Measurements from ENCODE around the gene TEAD3.

The TEAD3 gene

DNA sequence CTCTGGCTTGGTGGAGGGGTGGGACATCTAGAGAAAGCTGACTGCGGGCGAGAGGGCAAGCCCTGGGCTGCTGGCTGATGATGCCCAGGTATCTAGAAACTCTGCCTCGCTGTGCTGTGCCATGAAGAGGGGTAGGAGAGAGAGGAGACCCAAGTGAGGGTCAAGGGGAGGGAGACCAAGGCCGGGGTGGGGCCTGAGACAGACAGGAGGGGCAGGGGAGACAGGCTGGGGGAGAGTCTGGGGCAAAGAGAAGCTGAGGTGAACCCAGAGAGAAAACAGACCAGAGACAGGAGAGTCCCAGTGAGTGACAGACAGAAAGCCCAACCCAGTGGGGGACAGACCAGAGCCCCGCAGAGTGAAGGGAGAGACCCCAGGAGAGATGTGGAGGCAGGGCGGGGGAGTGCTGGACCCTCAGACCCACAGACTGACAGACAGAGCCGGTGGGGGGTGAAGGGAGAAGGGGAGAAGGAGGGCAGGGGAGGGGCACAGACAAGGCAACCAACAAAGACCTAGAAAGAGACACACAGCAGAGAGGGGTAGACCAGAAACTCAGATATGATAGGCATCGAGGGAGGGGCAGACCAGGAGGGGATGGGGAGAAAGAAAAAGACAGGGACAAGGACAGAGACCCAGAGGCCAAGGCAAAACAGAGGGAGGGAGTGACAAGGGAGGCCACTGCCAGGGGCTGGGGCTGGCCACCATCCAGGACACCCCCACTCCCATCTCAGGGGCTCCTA is 5.9 kb downstream of the TEAD3 start:
- no peak for DNase-seq

DNA sequence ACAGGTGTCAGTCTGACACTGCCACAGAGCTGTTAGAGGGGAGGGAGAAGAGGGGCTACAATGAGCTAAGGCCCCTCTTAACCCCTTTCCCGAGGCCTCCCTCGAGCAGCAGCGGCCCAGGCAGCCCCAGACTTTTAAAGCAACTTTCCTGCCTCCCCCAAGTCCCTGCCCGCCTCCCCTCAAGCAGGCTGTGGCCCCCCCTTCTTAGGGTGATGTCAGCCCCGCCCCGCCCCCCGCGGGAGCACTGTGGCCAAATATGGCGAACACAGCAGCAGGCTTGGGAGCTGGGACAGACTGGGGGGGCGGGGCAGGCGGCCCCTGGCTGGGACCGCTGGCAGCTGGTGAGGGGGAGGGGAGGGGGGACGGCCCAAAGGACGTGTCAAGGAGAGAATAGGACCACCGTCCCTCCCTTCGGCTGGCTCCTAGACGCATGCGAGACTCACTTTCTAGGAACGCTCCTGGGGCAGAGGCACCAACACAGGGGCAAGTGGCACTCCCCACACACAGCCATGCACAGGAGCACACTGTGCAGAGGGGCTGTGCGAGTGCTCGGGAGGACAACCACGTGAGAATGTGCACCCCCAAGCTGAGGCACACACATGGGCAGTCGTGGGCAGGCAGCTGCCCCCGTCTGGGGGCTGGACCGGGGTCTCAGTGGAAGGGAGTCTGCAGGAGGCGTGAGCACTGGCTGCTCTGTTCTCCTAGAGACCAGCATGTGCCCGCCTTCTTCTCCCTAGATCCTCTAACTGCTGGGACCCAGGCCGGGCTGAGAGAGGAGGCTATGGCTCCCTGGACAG is 6.7 kb downstream of the TEAD3 start:
- DNase-seq = no peak

DNA sequence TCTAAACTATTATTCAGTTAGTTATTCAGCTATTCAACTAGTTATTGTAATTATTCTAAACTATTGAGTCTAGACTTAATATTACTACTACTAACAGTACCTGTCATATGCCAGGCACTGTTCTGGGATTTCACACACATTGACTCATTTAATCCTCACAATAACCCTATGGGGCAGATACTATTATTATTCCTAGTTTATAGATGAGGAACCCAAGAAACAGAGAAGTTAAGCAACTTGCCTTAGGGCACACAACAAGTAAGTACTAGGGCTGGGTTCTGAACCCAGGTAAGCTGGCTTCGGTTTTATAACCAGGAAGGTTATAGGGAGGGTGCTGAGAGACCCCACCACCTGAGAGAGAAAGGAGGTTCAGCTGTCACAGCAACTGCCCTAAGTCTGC is 7.8 kb downstream of the TEAD3 start:
- no peak for DNase-seq

DNA sequence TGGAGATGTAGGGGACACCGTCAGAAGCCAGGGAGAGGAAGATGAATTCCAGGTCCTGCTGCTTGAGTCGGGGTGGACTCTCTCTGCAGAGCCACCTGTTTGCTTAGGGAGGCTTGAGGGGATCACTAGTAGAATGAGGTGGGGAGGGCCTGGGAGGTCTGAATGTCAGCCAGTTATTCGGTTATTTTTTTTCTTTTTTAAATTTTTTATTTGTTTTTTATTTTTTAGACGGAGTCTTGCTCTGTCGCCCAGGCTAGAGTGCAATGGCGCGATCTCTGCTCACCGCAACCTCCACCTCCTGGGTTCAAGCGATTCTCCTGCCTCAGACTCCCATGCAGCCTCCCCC is 8.4 kb downstream of the TEAD3 start:
- DNase-seq = no peak

DNA sequence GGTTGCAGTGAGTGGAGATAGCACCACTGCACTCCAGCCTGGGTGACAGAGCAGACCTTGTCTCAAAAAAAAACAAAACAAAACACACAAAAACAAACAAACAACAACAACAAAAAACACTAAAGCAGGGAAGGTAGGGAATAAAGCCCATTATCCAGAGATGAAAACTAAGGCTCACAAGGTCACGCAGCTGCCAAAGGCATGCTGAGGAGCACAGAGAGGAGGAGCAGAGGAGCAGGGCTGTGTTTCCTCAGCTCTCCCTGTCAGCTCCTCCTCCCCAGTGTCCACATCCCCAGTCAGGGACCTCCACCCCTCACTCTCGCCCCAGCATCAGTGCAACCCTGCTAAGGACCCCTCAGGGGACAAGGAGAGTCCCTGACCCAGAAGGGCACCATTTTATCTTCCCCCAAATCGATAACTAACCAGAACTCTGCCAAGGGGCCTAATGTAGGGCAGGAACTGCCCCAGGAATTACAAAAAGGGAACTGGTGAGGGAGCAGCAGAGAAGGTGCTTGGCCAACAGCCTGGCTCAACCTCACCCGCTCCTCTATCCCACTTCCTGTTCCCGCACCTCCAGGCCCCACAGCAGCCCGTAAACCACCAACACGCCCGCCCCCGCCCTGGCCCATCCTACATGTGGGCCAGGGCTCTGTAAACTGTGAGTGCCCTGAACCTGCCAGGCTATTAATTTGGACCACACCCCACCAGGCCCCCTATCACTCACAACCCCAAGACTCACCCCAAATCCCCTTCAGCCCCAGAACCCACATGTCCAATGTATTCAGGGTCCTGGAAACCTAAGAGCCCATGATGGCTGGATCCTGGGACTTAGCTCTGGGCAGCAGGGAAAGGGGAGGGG is 9.0 kb downstream of the TEAD3 start:
- no peak for DNase-seq

DNA sequence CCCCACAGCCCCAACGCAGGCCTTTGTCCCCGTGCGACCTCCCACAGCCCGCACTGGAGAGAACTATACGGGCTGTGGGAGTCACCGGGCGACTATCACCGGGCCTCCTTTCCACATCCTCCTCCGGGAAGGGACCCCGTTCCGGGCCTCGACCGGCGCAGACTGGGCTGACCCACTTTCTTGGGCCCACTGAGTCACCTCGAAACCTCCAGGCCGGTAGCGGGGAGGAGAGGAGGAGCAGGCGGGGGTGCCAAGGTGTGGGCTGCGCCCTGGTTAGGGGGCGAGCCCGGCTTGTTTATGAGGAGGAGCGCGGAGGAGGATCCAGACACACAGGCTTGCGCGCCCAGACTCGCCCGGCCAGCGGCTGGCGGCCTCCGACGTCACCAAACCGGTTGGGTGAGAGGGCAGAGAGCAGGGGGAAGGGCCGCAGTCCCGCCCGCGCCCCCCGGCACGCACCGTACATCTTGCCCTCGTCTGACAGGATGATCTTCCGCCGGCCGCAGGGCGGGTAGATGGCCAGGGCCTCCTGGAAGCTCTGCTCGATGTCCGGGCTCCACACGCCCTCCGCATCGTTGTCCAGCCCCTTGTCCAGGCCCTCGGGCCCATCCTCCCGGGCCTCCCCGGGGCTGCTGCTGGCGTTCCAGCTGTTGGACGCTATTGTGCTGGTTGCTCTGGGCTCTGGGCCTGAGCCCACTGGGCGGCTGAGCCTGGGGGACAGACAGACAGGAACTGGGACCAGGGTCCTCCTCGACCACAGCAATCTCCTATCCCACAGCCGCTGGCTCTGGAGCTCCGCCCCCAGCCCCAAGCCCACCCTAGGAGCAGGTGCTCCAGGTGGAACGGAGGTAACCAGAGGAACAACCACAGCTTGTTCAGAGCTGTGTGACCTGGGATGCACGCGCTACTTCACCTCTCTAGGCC is 10.6 kb downstream of the TEAD3 start:
- no peak for DNase-seq

DNA sequence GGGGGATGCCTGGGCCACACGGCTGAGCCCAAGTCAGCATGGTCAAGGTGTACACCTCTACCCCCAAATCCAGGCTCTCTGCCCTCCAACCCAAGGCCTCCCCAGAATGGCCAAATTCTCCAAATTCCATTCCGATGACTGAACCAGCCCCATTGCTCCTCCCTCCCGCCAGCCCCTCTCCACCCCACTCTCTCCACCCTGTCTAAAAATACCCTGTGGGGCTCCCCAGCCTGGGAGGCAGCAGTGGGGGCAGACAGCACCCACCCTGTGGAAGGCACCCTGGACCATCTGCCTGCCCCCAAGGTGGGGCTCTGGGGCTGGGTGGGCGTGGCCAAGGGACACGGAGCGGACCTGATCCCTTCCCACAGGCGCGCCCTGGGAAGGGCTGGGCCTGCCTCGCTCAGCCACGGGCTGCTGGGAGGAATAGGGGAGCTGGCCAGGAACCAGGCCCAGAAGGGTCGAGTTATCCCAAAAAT is 11.4 kb downstream of the TEAD3 start:
- no peak for DNase-seq

DNA sequence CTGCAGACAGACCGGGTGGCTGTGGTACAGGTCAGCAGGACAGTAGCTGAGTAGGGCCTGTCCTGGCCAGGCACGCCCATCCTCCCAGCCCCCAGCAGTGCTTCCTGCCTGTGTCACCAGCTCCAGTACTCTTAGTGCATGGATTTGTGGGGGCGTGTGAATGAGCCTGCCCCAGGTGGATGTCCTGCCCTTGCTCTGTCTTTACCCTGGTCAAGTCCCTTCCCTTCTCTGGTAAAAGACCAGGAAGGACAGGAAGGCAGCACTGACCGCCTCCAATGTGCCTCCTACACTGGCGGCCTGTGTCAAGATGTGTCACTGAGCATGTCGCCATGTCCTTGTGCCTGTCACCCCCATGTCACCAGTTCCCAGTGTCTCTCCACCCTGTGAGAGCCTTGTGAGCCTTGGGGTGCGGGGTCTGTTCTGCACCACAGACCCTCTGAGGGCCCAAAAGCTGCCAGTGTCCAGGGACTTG is 11.9 kb downstream of the TEAD3 start:
- no peak for DNase-seq

DNA sequence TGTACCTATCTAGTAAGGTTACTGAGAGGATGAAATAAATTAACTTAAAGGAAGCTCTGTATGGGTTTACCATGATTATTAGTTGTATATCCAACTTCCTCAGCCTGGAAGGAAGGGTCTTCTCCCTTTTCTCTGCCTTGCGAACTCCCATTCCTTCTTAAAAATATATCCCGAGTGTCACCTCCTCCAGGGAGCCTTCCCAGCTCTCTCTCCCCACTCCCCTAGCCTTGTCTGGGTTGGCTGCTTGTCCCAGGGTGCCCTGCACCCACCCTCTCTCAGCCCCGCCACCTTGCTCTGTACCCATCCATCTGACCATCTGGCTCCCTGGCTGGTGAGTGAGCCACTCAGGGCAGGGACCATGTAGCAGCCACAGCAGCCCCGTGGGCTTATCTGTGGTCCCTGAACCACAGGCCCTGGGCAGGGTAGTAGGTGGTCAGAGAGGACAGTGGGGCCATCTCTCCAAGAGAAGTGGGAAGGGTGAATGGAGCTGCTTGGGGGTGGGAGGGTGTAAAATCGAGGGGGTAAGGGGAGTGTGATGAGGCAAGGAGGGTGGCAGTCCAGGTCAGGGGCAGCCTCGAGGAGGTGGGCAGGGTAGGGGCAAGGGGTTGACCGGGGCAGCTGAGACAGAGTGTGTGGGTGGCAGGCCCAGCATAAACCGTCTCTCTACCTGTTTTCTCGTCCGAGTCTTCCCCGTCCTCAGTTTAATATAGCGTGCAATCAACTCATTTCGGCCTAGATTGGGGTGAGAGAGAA is 12.8 kb downstream of the TEAD3 start:
- DNase-seq = no peak

DNA sequence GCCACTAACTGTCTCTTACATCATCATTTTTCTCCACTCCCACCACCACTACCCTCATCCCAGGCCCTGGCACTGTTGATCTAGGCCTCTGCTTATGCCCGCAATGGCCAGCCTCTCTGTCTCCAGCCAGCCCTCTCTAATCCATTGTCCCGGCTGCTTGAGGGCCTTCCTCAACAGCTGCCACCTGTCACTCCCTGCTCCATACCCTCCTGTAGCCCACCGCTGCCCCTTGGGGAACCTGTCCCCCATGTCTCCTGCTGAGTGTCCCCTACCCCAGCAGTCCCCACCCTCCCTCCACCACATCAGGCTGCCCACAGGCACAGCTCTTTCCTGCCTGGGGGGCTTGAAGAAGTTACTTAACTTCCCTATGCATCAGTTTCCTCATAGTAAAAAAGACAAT is 13.4 kb downstream of the TEAD3 start:
- DNase-seq = no peak

DNA sequence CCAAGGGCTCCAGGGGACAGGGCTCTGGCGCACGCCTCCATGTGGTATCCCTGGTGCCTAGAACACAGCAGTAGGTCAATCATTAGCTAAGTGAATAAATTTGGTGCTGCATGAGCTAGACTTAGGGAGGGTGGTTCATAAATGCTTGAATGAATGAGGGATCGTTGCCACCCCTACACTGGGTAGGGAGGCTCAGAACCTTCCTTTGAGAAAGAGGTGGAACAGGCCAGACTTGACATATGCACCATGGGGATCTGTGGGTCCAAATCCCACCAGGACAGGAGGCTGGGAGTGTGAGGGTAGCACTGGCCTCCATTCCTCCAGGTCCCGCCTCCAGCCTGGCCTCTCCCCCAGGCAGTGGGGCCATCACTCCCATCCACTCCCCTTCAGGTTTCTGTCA is 13.8 kb downstream of the TEAD3 start:
- no peak for DNase-seq

DNA sequence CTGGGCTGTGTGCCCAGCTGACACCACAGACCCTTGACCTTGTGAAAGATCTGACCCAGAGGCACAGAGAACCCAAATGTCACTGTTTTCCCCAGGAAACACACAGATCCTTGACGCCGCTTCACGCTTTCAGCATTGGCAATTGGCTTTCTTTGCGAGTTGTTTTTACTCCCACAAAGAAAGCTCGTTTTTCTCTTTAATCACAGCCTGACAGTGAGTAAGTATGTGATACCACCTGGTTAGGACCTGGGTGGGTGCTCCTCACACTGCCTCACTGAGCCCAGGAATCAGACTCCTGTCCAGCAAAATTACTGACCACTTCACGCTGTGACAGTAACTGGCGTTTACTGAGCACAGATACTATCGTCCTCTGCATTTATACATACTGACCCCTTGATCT is 15.7 kb downstream of the TEAD3 start:
- DNase-seq = no peak

DNA sequence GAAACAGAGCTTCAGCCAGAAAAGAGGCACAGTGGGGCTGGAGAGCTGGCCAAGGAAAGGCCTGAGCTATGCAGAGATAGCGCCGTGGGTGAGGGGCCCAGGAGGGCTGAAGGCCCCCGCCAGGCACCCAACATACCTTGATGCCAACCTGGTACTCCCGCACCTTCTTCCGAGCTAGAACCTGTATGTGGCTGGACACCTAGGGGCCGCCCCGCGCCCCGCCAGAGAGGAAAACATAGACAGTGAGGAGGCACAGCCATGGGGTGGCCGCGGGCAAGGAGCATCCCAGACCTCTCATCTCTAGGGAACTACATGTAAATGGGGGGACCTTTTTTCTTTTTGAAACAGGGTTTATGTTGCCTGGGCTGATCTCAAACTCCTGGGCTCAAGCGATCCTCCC is 16.7 kb downstream of the TEAD3 start:
- no peak for DNase-seq

DNA sequence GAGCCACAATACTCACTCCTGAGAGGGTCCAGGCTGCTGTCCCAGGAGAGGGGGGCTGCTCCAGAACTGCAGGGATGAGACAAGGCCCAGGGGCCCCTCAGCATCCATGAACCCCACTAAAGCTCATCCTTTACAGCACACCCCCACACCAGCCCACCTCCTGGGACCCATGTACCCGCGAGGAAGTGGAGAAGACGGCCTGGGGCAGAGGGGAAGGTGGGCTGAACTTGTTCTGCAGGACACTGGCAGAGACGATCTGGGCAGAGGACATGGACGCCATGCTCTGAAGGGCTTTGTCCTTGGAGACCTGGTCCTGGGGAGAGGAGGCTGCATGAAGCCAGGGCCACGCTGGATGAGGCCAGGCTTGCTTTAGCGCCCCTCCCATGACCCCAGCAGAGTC is 18.6 kb downstream of the TEAD3 start:
- DNase-seq = no peak

DNA sequence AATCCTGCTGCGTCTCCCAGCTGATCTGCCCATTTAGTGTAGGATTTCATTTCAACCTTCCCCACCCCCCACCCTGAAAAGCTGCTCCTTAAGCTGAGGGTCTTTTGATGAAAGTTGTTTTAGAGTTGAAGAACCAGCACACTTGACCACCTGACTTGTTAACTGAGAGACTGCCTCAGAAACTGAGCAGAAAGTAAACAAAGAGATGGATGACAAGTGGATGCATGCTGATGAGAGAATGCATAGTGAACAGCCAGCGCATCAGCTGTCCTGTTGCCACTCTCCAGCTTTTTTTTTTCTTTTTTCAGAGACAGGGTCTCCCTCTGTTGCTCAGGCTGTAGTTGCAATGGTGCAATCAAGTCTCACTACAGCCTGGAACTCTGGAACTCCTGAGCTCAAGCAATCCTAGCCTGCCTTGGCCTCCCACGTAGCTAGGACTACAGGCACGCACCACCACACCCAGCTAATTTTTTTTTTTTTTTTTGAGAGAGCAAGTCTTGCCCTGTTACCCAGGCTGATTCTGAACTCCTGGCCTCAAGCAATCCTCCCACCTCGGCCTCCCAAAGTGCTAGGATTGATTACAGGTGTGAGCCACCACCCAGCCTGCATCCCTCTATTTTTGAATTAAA is 19.2 kb downstream of the TEAD3 start:
- DNase-seq = no peak

DNA sequence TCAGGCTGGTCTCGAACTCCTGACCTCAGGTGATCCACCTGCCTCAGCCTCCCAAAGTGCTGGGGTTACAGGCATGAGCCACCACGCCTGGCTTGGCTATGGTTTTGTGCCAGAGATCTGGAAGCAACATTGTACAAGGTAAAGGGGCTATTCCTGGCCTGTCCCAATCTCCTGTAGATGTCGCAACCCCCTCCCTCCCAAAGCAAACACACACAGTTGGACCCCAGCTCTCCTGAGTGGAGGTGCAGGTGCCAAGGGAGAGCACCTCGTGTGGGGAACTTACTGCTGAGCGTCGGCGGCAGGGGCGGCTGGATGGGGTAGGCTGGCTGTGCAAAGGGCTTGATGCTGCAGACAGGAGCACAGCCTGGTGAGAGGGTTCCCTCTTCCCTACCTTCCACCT is 19.9 kb downstream of the TEAD3 start:
- DNase-seq = no peak

DNA sequence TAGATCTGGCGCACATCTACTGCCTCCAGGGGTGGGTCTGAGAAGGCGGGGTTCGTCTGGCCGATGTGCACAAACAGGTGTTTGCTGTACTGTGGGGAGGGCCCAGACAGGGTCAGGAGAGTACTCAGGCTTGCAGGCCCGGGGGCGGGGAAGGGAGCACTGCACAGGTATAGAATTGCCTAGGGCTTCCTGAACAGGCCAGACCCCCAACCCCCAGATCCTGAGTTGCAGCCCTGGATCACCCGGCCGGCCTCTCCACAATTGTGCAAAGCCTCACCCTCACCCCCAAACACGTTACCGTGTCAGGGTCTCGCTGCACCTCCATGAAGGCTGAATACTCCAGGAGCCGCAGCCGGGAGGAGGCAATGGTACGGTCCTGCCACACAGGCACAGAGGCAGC is 20.9 kb downstream of the TEAD3 start:
- DNase-seq = no peak

DNA sequence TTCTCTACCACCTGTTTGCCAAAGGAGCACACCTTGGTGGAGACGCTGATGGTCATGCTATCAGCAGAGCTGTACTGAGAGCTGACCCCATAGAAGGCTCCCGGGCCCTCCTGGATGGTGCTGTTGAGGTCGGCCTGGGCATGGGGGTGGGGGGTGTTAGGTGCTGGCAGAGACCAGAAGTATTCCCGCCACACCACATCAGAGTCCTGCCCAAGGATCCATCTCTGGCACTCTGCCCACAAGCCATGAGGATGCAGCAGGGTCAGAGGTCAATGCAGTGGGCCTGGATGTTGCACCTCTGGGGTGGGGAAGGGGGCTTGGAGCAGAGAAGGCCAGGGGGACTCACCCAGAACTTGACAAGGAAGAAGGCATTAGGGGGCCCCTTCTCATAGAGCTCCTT is 21.3 kb downstream of the TEAD3 start:
- no peak for DNase-seq

DNA sequence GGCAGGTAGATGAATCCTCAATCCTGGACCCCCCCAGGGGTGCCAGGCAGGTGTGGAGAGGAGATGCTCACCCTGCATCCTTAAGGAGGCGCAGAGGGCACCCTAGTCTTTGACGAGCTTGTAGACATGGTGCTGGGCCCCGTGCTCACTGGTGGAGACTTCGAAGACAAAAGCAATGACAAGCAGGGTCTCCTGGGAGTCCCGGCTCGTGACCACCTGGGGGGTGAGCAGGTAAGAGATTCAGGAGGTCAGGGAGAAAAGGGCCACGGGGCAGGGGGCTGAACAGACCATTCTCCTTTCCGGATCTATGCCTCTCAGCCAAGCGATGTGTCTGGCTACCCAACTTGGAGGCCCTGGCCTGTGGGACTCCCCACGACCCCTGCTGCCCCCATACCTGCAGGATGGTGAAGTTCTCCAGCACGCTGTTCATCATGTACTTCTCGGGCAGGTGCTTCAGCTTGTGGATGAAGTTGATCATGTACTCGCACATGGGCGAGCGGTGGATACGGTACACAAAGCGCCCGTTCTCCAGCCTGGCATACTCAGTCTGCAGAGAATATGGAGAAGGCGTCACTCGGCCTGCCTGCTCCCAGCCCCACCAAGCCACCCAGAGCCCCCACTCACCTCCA is 21.8 kb downstream of the TEAD3 start:
- DNase-seq = no peak

DNA sequence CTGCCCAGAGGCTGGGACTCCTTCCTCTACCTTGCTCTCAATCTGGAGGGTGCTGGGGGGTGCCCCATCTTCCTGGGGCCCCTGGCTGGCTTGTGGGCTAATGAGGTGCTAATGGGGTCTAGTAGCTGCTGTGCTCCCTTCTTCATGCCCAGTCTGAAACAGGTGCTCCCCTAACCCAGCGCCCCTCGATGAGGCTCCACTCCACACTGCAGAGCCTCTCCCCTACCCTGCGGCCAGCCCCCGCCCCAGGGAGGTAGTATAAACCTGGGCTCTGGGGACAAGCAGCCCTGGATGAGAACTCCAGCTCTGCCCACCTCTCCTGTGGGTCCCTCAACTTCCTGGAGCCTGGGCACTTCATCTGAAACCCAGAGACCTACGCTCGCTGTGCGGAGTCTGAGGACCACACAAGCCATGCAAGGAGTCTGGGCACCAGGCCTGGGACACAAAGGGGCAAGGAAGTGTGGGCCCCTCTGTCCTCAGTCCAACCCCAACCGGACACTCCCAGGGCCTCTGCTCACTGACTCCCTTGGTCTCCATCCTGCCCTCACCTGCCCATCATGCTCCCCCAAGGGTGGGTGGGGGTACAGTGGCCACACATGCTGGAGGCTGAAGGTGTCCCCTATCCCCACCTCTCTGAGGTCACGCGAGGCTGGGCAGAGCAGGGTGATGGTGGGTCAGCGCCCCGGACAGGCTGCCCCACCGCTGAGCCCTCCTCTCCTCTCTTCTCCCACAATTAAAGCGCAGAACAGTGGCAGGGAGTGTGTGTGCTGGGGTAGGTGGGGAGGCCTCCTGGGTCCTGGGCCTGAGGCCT is 22.5 kb downstream of the TEAD3 start:
- DNase-seq = no peak
